Right atrium auricular region (tissue), 2 donors: ENCODE data around the gene MGLL. TPM values are rescaled to one million over a fixed set of nuclear protein-coding genes. Genes with fewer than 3 reads are reported as not detected.

Source experiments
- DNase-seq: peaks from one replicate; pipeline ENCODE4 v3.0.0-alpha.2; 2019; ENCODE audit warnings: low spot score
- H3K27ac ChIP-seq, 2 donors: fragments of 200-600 bp; sonication (generic); 1 replicate in 1 of 2; 2 replicates in 1 of 2; pipeline ENCODE4 v1.5.1; 2016 to 2019
- H3K27me3 ChIP-seq, 2 donors: fragments of 200-600 bp; sonication (generic); one replicate each; pipeline versions ENCODE4 v1.5.1 to v1.6.0; 2017 to 2019
- H3K36me3 ChIP-seq: fragments of 200-600 bp; sonication (generic); one replicate; pipeline ENCODE4 v1.5.1; 2016
- H3K4me1 ChIP-seq, 2 donors: fragments of 200-600 bp; sonication (generic); one replicate each; pipeline versions ENCODE4 v1.5.1 to v1.6.0; 2017 to 2019
- H3K4me3 ChIP-seq, 2 donors: fragments of 200-600 bp; sonication (generic); 1 replicate in 1 of 2; 2 replicates in 1 of 2; pipeline ENCODE4 v1.5.1; 2017 to 2019; ENCODE audit warnings: mild to moderate bottlenecking in 1 of 2, moderate library complexity in 1 of 2
- H3K9me3 ChIP-seq, 2 donors: fragments of 200-600 bp; sonication (generic); one replicate each; pipeline ENCODE4 v1.5.1; 2019
- total RNA-seq, 2 donors: library from RNA; depleted of rRNA; stranded (reverse); fragments of >200 nt; gene quantifications; one replicate each; pipeline ENCODE4 v1.1.0, GENCODE V29; 2016
- TF ChIP-seq, protein P1 (sequence below), 2 donors: fragments of 200-600 bp; sonication (generic); IDR thresholded peaks; one replicate each; pipeline ENCODE4 v1.5.1; 2019; ENCODE audit warnings: antibody characterized with exemption in 2 of 2

Gene MGLL
- total RNA-seq, 2 donors from 2014 or later: 36.3 to 46.4 TPM

- DNase-seq: no peak
- no peaks in the 10 kb centered on the region for H3K9me3 ChIP-seq
- H3K27me3 ChIP-seq: no peaks in the 10 kb centered on the region
- H3K36me3 ChIP-seq: peaks cover 20% of the 10 kb centered on the region
- TF ChIP-seq, protein P1, sequence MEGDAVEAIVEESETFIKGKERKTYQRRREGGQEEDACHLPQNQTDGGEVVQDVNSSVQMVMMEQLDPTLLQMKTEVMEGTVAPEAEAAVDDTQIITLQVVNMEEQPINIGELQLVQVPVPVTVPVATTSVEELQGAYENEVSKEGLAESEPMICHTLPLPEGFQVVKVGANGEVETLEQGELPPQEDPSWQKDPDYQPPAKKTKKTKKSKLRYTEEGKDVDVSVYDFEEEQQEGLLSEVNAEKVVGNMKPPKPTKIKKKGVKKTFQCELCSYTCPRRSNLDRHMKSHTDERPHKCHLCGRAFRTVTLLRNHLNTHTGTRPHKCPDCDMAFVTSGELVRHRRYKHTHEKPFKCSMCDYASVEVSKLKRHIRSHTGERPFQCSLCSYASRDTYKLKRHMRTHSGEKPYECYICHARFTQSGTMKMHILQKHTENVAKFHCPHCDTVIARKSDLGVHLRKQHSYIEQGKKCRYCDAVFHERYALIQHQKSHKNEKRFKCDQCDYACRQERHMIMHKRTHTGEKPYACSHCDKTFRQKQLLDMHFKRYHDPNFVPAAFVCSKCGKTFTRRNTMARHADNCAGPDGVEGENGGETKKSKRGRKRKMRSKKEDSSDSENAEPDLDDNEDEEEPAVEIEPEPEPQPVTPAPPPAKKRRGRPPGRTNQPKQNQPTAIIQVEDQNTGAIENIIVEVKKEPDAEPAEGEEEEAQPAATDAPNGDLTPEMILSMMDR (IDR thresholded peaks at IDR 0.05): no peak
- no peak overlapping the region for H3K4me3 ChIP-seq
- peaks cover 0 to 70% of the 10 kb centered on the region in 2 donors for H3K4me1 ChIP-seq
- H3K27ac ChIP-seq: peak overlapping the region; percentile 41 to 89
Measured at GRCh38 chr3:127816783-127817405, 5.4 kb downstream of the MGLL start.

DNA sequence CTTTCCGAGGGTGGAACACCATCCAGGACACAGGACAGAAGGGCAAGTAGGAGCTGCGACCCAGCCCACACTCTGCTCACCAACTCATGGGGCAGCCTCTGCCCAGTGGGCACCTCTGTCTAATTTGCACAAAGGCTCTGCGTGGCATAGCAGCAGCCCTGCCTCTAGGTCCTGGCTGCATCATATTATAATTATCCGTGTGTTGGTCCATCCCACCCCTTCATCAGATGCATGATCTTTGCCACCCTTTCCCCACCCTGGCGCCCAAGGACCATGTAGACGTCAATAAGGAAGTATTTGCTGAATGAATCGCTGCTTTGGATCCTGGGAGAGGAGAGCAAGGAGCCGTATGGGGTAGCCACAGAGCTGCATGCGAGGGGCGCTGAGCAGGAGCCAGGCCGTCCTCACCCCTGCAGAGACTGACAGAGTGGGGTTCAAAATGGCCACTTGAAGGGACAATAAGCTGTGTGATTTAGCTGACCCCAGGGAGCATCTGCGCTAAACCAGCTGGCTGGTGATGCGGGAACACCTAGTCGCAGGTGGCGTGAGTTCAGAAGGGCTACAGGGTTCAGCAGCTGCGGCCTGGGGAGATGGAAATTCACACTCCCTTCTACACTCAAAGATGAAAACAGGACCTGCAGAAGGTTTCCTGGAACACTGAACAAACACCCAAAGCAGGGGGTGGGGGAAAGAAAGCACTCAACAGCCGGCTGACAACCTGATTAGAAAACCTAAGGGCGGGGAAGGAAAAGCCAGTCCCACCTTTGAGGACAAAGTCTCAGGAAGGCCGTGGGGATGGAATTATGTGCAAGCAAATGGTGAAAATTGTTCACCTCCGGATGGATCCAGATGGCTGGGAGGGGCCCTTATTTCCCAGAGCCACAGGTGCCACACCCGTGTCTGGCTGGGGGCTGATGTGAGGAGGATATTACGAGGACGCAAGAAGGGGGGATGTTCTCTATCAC is 6.4 kb downstream of the MGLL start:
- peak overlapping the region; percentile 41 to 89 for H3K27ac ChIP-seq
- H3K9me3 ChIP-seq: no peaks in the 10 kb centered on the region
- no peaks in the 10 kb centered on the region for H3K27me3 ChIP-seq
- DNase-seq: no peak
- H3K36me3 ChIP-seq: peaks cover 28% of the 10 kb centered on the region
- no peak overlapping the region for H3K4me3 ChIP-seq
- peaks cover 0 to 61% of the 10 kb centered on the region in 2 donors for H3K4me1 ChIP-seq
- TF ChIP-seq, protein P1 (IDR thresholded peaks at IDR 0.05): no peak

DNA sequence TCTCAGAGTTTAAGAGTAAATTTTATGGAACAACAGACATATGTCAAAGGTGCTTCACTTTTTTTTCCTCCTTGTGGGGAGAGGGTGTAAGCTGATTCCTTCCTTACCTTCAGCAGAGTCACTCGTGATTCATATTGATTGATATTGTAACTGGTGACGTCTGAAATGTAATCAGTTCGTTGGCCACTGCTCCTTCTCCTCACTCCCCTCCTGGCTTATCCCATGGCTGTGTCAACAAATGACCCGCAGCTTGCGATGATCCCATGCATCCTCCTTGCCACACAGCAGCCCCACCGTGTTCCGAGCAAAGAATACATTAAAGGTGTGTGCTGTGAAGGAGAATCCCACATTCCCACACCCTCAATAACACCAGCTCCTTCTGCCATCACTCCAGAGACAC is 7.3 kb downstream of the MGLL start:
- H3K36me3 ChIP-seq: peaks cover 32% of the 10 kb centered on the region
- no peaks in the 10 kb centered on the region for H3K9me3 ChIP-seq
- no peak overlapping the region for H3K4me3 ChIP-seq
- no peak overlapping the region for H3K27ac ChIP-seq
- peaks cover 0 to 53% of the 10 kb centered on the region in 2 donors for H3K4me1 ChIP-seq
- TF ChIP-seq, protein P1 (IDR thresholded peaks at IDR 0.05): no peak
- no peaks in the 10 kb centered on the region for H3K27me3 ChIP-seq
- no peak for DNase-seq

DNA sequence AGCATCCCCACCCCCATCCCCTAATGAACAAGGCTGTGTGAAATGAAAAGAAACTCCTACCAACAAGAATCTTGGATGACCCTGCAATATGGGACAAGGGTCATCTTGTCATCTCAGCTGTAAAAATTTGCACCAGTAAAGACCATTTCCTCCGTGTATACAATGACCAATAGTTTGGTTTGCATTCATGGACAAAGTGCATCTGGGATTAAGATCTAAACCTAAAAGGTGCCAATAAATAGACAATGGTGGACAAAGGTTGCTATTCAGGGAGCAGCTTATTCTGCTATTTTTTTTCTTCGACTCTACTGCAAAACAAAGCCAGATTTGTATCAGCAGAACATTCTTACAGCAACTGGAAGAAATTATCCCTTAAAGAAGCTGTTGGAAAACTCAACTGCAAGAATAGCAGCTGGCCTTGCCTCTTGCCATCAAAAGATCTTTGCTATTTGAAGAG is 8.0 kb downstream of the MGLL start:
- Histone ChIP-seq H3K4me1 (peaks cover 0 to 47% of the 10 kb centered on the region in 2 donors), H3K9me3 (no peaks in the 10 kb centered on the region), H3K4me3 (no peak overlapping the region), H3K36me3 (peaks cover 32% of the 10 kb centered on the region), H3K27me3 (no peaks in the 10 kb centered on the region), H3K27ac (no peak overlapping the region)
- TF ChIP-seq, protein P1 (IDR thresholded peaks at IDR 0.05): no peak
- DNase-seq: no peak

GRCh38 chr3:127812151-127812550 is 10.2 kb downstream of the MGLL start:
- TF ChIP-seq, protein P1 (IDR thresholded peaks at IDR 0.05): no peak
- DNase-seq: no peak
- Histone ChIP-seq H3K27ac (no peak overlapping the region), H3K4me3 (no peak overlapping the region), H3K36me3 (peaks cover 42% of the 10 kb centered on the region), H3K9me3 (no peaks in the 10 kb centered on the region), H3K27me3 (no peaks in the 10 kb centered on the region), H3K4me1 (peaks cover 0 to 33% of the 10 kb centered on the region in 2 donors)
